GM12878 (cell line): ENCODE measurements around the gene HPX. TPM values are rescaled to one million over a fixed set of nuclear protein-coding genes. Genes with fewer than 3 reads are reported as not detected.

ENCODE experiments used
- ATAC-seq: fragments of 200-7000 bp; cut with Tn5 transposase; 3 replicates; pipeline ENCODE4 v1.9.1; 2020; ENCODE audit warnings: mild to moderate bottlenecking, moderate library complexity
- BruUV-seq: library from RNA; stranded (reverse); fragments of 400-500 nt; replicated peaks from 2 replicates; lab custom pipeline; 2021; lab: Mats Ljungman, UMichigan
- CTCF ChIA-PET: fragments of 300-600 bp; sonication (Branson Sonifier 250); formaldehyde crosslinking; extraction: SDS; loops from one replicate; lab custom pipeline; 2021; ENCODE audit warnings: inconsistent platforms; lab: Yijun Ruan, JAX
- POLR2A ChIA-PET: fragments of 350-600 bp; formaldehyde crosslinking; extraction: SDS; loops from one replicate; lab custom pipeline; 2021; ENCODE audit warnings: inconsistent platforms; lab: Charles Lee
- RAD21 ChIA-PET: fragments of 300-600 bp; sonication (Branson Sonifier 250); formaldehyde crosslinking; loops from one replicate; lab custom pipeline; 2023; ENCODE audit warnings: antibody characterized with exemption; ENCODE audit not compliant: unreplicated experiment; lab: Charles Lee
- SMC1A ChIA-PET: fragments of 300-600 bp; sonication (Branson Sonifier 250); formaldehyde crosslinking; loops from one replicate; lab custom pipeline; 2023; ENCODE audit not compliant: unreplicated experiment, uncharacterized antibody; lab: Charles Lee
- DNase-seq: peaks from one replicate; pipeline ENCODE4 v3.0.0-alpha.2; 2011; ENCODE audit warnings: low read depth, low spot score
- FAIRE-seq: peaks from 3 replicates; lab custom pipeline; 2011; peaks lifted over from hg19 to GRCh38; lab: Jason Lieb, UNC
- H2AFZ ChIP-seq: 2 replicates; pipeline ENCODE4 v1.6.0; 2011; ENCODE audit warnings: low read depth, low read length, control low read depth; ENCODE audit not compliant: control insufficient read depth
- H3K27ac ChIP-seq: 2 replicates; pipeline ENCODE4 v1.5.1; 2011; ENCODE audit warnings: control low read depth; ENCODE audit not compliant: control insufficient read depth, insufficient read depth
- H3K27me3 ChIP-seq, 2 experiments: replicated peaks in 1 of 2; 2 replicates each; pipeline versions ENCODE4 v1.6.0 to v1.6.1; 2011; ENCODE audit warnings: low read length in 1 of 2; ENCODE audit not compliant: control insufficient read depth in 2 of 2, insufficient read depth in 2 of 2
- H3K36me3 ChIP-seq, 2 experiments: 2 replicates each; pipeline ENCODE4 v1.5.1; 2011; ENCODE audit warnings: low read length in 1 of 2; ENCODE audit not compliant: control insufficient read depth in 2 of 2, insufficient read depth in 2 of 2
- H3K4me1 ChIP-seq: 2 replicates; pipeline ENCODE4 v1.6.1; 2011; ENCODE audit warnings: mild to moderate bottlenecking, low read length, moderate library complexity, mixed read lengths; ENCODE audit not compliant: control insufficient read depth, insufficient read depth
- H3K4me2 ChIP-seq: 2 replicates; pipeline ENCODE4 v1.6.0; 2011; ENCODE audit warnings: control low read depth; ENCODE audit not compliant: control insufficient read depth, insufficient read depth
- H3K4me3 ChIP-seq: fragments of 200-600 bp; sonication (generic); 2 replicates; pipeline ENCODE4 v1.5.1; 2016
- H3K79me2 ChIP-seq: 2 replicates; pipeline ENCODE4 v1.6.0; 2011; ENCODE audit warnings: low read length; ENCODE audit not compliant: control insufficient read depth, insufficient read depth
- H3K9ac ChIP-seq: 2 replicates; pipeline ENCODE4 v1.8.0; 2011; ENCODE audit warnings: low read length, control low read depth, mixed read lengths; ENCODE audit not compliant: control insufficient read depth, insufficient read depth
- H3K9me3 ChIP-seq: replicated peaks from 3 replicates; pipeline ENCODE4 v1.5.1; 2011; ENCODE audit warnings: mild to moderate bottlenecking, low read length; ENCODE audit not compliant: control insufficient read depth, insufficient read depth
- H4K20me1 ChIP-seq: 2 replicates; pipeline ENCODE4 v1.6.0; 2011; ENCODE audit not compliant: control insufficient read depth, insufficient read depth
- ATF3 ChIP-seq: IDR thresholded peaks from 2 replicates; pipeline ENCODE4 v1.6.1; 2011; ENCODE audit warnings: low read depth, mild to moderate bottlenecking, low read length, moderate library complexity, borderline replicate concordance; ENCODE audit errors: extremely low read depth
- BACH1 ChIP-seq: fragments of 450-650 bp; IDR thresholded peaks from 2 replicates; pipeline ENCODE4 v1.6.1; 2017; ENCODE audit warnings: mild to moderate bottlenecking, borderline replicate concordance
- DPF2 ChIP-seq: fragments of 450-650 bp; IDR thresholded peaks from 2 replicates; pipeline ENCODE4 v1.6.1; 2017; ENCODE audit warnings: mild to moderate bottlenecking
- HDAC2 ChIP-seq: fragments of 200-600 bp; sonication (generic); IDR thresholded peaks from 2 replicates; pipeline ENCODE4 v1.6.1; 2017
- HDGF ChIP-seq: fragments of 450-650 bp; IDR thresholded peaks from 2 replicates; pipeline ENCODE4 v1.6.1; 2016; ENCODE audit warnings: antibody characterized with exemption
- KLF5 ChIP-seq: fragments of 450-650 bp; IDR thresholded peaks from 2 replicates; pipeline ENCODE4 v1.6.1; 2014; ENCODE audit warnings: mild to moderate bottlenecking; ENCODE audit not compliant: partially characterized antibody
- MXI1 ChIP-seq: fragments of 150-350 bp; IDR thresholded peaks from 2 replicates; pipeline ENCODE4 v1.6.1; 2011; ENCODE audit warnings: low read depth, mild to moderate bottlenecking, inconsistent platforms, low read length, improper control_type of control experiment
- NBN ChIP-seq: fragments of 450-650 bp; IDR thresholded peaks from 2 replicates; pipeline ENCODE4 v1.6.1; 2016
- POLR2A ChIP-seq: IDR thresholded peaks from 2 replicates; pipeline ENCODE4 v1.6.1; 2011; ENCODE audit warnings: low read depth, mild to moderate bottlenecking, low read length
- POU2F2 ChIP-seq: IDR thresholded peaks from 3 replicates; pipeline ENCODE4 v1.6.1; 2011; ENCODE audit warnings: low read depth, mild to moderate bottlenecking, low read length, borderline replicate concordance
- RELB ChIP-seq: fragments of 450-650 bp; IDR thresholded peaks from 2 replicates; pipeline ENCODE4 v1.6.1; 2017; ENCODE audit warnings: low read depth, mild to moderate bottlenecking, moderate library complexity
- REST ChIP-seq: IDR thresholded peaks from 2 replicates; pipeline ENCODE4 v1.6.1; 2012; ENCODE audit warnings: mild to moderate bottlenecking, low read depth, low read length
- SIN3A ChIP-seq: IDR thresholded peaks from 2 replicates; pipeline ENCODE4 v1.6.1; 2012; ENCODE audit warnings: low read depth, low read length, improper control_type of control experiment
- SP1 ChIP-seq: IDR thresholded peaks from one replicate; pipeline ENCODE4 v1.6.1; 2011; ENCODE audit warnings: low read depth, low read length
- SPI1 ChIP-seq: IDR thresholded peaks from 2 replicates; pipeline ENCODE4 v1.6.1; 2011; ENCODE audit warnings: low read depth, mild to moderate bottlenecking, low read length, moderate library complexity, borderline replicate concordance; ENCODE audit not compliant: insufficient read depth
- SREBF2 ChIP-seq: IDR thresholded peaks from 2 replicates; pipeline ENCODE4 v1.6.1; 2012; ENCODE audit warnings: mild to moderate bottlenecking, low read length
- TAF1 ChIP-seq: IDR thresholded peaks from 2 replicates; pipeline ENCODE4 v1.6.1; 2011; ENCODE audit warnings: mild to moderate bottlenecking, low read depth, low read length, borderline replicate concordance
- ZNF207 ChIP-seq: fragments of 450-650 bp; IDR thresholded peaks from 2 replicates; pipeline ENCODE4 v1.6.1; 2014; ENCODE audit warnings: antibody characterized with exemption, mild to moderate bottlenecking, borderline replicate concordance
- ZSCAN29 ChIP-seq: fragments of 450-650 bp; IDR thresholded peaks from 2 replicates; pipeline ENCODE4 v1.6.1; 2017; ENCODE audit warnings: mild to moderate bottlenecking, moderate library complexity
- WGBS: methylation state at CpG from one replicate; pipeline ENCODE4 v1.1.6; 2016; ENCODE audit warnings: low lambda C conversion rate; ENCODE audit not compliant: insufficient replicate concordance, insufficient coverage; ENCODE audit errors: missing lambda C conversion rate; 5-methylcytosine and 5-hydroxymethylcytosine counted together
- in situ Hi-C: fragments of 300-500 bp; cut with MboI; formaldehyde crosslinking; loops from 9 replicates; pipeline ENCODE4 v1.14.3; 2018; ENCODE audit warnings: mixed read lengths
- intact Hi-C: fragments of 100-400 bp; cut with micrococcal nuclease; formaldehyde crosslinking; loops from one replicate; pipeline ENCODE4 v1.14.2; 2022; ENCODE audit not compliant: unreplicated experiment
- polyA plus RNA-seq, 11 experiments: library from polyadenylated mRNA; depleted of rRNA in 4 of 11; unstranded in 6 of 11; stranded (reverse) in 5 of 11; fragments of >200 nt; fragmentation: Nextera tagmentation in 4 of 11; fragmentation: Illumina TruSeq in 1 of 11; extraction: Ambion mirVana in 4 of 11; extraction: Trizol in 1 of 11; gene quantifications; 1 replicate in 1 of 11; 2 replicates in 10 of 11; pipeline versions ENCODE4 v1.2.1 to v1.2.3, GENCODE V29; 2011 to 2016; ENCODE audit warnings: inconsistent platforms in 2 of 11, missing spikeins in 2 of 11, low read depth in 1 of 11
- total RNA-seq, 4 experiments: library from RNA; depleted of rRNA in 3 of 4; stranded (reverse); fragments of >200 nt in 3 of 4; fragmentation: Illumina TruSeq in 1 of 4; extraction: Trizol in 1 of 4; gene quantifications; 2 replicates each; pipeline versions ENCODE4 v1.2.1 to v1.2.3, GENCODE V29; 2013 to 2021

HPX gene
- total and polyA plus RNA-seq, 10 of the 15 experiments (the other 5 are each of a cell fraction or from before 2014, with no cell fraction given), result 0.08 to 1.7 (median 0.18) TPM; not detected in 1

- peak overlapping the region; percentile 11; the same call in 1 of the 2 replicates for H3K27ac ChIP-seq
- H3K9ac ChIP-seq, result no peak overlapping the region
- WGBS, result 61% methylated on average over 6 of the region's 6 CpGs
- H4K20me1 ChIP-seq, result no peaks in the 10 kb centered on the region
- POLR2A ChIA-PET, result interaction anchor here (0.6 to 4.3 kb wide), 8 partner anchors 13 to 239 kb away, joined by 3 to 26 read pairs (median 4); partner anchors contain the start of genes ARFIP2, SMPD1, TIMM10B and TPP1
- H3K4me3 ChIP-seq, result no peak overlapping the region
- in situ Hi-C loops (no loop called here), intact Hi-C loops (no loop called here)
- no peaks in the 10 kb centered on the region for H3K9me3 ChIP-seq
- FAIRE-seq, result peak; percentile 86
- no peaks in the 10 kb centered on the region for H3K27me3 ChIP-seq
- no peaks in the 10 kb centered on the region for H3K79me2 ChIP-seq
- SMC1A ChIA-PET, result interaction anchor here (0.8 to 1.9 kb wide), 14 partner anchors 8 to 90 kb away, joined by 3 to 6 read pairs (median 4); partner anchors contain the start of genes ARFIP2 and TIMM10B
- peak overlapping the region; percentile 35 for H3K4me2 ChIP-seq
- no peaks in the 10 kb centered on the region for H3K36me3 ChIP-seq
- RAD21 ChIA-PET, result interaction anchor here (0.8 to 2.7 kb wide), 6 partner anchors 13 to 214 kb away, joined by 3 to 21 read pairs (median 4); partner anchors contain the start of genes ARFIP2, MRPL17, SMPD1 and TIMM10B
- ATAC-seq, result peak; percentile 94
- H2AFZ ChIP-seq, result peak overlapping the region; percentile 94
- CTCF ChIA-PET, result interaction anchor here (0.7 to 2.8 kb wide), 8 partner anchors 13 to 288 kb away, joined by 3 to 20 read pairs (median 4); partner anchors contain the start of genes ARFIP2, MRPL17 and TIMM10B
- peak; percentile 72 for DNase-seq
- BruUV-seq, result no TSS peak
- peaks cover 15% of the 10 kb centered on the region for H3K4me1 ChIP-seq
- TF ChIP-seq HDGF (peak; percentile 85), DPF2 (no peak), SPI1 (peak; percentile 75), ZNF207 (no peak), ZSCAN29 (no peak), KLF5 (no peak), ATF3 (no peak), RELB (peak; percentile 51; the same call in 1 of the 2 replicates), BACH1 (no peak), NBN (0 out of 2 replicates have a peak, but pooled peaks have one; percentile 28), SIN3A (no peak), POU2F2 (0 out of 3 replicates have a peak, but pooled peaks have one; percentile 42), TAF1 (peak; percentile 61; the same call in 1 of the 2 replicates), REST (no peak), HDAC2 (no peak), POLR2A (peak; percentile 58; the same call in 1 of the 2 replicates), MXI1 (no peak), SREBF2 (no peak), SP1 (no peak)
Measured at GRCh38 chr11:6468712-6469495, 28.1 kb upstream of the HPX start.
